Measurements from ENCODE around the gene NUDT1. TPM values are rescaled to one million over a fixed set of nuclear protein-coding genes. Genes with fewer than 3 reads are reported as not detected.

NUDT1 gene
- total RNA-seq, 4 donors from 2014 or later, result 4.2 to 23.6 (median 9.5) TPM; not detected in 1

DNA sequence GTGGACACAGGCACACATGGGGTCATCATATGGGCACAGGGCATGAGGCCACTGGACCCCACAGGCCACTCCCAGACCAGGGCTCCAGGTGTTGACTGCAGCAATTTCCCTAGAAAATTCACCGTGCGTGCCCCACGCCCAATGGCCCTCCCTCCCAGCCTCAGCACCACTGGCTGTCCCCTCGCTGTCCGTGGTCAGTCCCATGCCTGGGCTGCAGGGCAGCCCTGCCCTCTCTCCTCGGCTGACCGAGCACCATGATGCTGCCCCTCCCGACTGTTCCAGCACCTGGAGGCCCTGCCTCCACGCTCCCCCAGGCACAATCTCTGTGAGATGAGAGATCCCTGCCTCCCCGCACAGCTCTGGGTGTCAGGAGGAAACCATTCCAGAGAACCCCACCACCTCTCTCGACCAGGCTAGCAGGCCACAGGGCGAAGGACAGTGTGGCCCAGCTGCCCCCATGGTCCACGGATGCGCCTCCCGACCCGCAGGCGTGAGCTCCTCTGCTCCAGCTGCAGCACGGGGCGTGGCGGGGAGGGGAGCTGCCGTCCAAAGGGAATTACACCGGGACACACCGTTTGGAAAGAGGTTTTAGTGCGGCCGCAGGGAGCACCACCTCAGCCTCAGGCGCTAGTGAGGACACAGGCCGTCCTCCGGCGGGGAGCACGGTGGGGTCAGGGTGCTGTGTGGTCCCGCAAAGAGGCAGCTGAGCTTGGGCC lies 12.6 kb downstream of the NUDT1 start:
- WGBS, 2 donors (ENCODE audit: low coverage in 1 of 2), result 87% methylated on average over 31 of the region's 31 CpGs; no CpG with 5 or more reads in 1 of the 2 donors
- no peak for DNase-seq
- Histone ChIP-seq H3K9me3 (no peaks in the 10 kb centered on the region), H3K36me3 (no peaks in the 10 kb centered on the region), H3K27me3 (no peaks in the 10 kb centered on the region), H3K4me1 (peaks cover 0 to 3% (median 0%) of the 10 kb centered on the region in 4 donors), H3K27ac (no peak overlapping the region), H3K4me3 (no peak overlapping the region)
- no peak for TF ChIP-seq EP300 (IDR thresholded peaks at IDR 0.05; ENCODE audit: low read depth)
- TF ChIP-seq, protein P1, sequence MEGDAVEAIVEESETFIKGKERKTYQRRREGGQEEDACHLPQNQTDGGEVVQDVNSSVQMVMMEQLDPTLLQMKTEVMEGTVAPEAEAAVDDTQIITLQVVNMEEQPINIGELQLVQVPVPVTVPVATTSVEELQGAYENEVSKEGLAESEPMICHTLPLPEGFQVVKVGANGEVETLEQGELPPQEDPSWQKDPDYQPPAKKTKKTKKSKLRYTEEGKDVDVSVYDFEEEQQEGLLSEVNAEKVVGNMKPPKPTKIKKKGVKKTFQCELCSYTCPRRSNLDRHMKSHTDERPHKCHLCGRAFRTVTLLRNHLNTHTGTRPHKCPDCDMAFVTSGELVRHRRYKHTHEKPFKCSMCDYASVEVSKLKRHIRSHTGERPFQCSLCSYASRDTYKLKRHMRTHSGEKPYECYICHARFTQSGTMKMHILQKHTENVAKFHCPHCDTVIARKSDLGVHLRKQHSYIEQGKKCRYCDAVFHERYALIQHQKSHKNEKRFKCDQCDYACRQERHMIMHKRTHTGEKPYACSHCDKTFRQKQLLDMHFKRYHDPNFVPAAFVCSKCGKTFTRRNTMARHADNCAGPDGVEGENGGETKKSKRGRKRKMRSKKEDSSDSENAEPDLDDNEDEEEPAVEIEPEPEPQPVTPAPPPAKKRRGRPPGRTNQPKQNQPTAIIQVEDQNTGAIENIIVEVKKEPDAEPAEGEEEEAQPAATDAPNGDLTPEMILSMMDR (IDR thresholded peaks at IDR 0.05), result no peak
- no peak for TF ChIP-seq POLR2A (IDR thresholded peaks at IDR 0.05)
- no peak for TF ChIP-seq POLR2AphosphoS5 (IDR thresholded peaks at IDR 0.05)
- intact Hi-C loops (cut with DNase I; ENCODE audit: low total_unique reads) (no loop called here), in situ Hi-C loops (cut with MboI; ENCODE audit: low pct_ligation_motif_present in 1 of 4, low pct_unique_long_range_greater_than_20kb in 1 of 4, low sequenced_read_pairs in 3 of 4) (no loop called here)

DNA sequence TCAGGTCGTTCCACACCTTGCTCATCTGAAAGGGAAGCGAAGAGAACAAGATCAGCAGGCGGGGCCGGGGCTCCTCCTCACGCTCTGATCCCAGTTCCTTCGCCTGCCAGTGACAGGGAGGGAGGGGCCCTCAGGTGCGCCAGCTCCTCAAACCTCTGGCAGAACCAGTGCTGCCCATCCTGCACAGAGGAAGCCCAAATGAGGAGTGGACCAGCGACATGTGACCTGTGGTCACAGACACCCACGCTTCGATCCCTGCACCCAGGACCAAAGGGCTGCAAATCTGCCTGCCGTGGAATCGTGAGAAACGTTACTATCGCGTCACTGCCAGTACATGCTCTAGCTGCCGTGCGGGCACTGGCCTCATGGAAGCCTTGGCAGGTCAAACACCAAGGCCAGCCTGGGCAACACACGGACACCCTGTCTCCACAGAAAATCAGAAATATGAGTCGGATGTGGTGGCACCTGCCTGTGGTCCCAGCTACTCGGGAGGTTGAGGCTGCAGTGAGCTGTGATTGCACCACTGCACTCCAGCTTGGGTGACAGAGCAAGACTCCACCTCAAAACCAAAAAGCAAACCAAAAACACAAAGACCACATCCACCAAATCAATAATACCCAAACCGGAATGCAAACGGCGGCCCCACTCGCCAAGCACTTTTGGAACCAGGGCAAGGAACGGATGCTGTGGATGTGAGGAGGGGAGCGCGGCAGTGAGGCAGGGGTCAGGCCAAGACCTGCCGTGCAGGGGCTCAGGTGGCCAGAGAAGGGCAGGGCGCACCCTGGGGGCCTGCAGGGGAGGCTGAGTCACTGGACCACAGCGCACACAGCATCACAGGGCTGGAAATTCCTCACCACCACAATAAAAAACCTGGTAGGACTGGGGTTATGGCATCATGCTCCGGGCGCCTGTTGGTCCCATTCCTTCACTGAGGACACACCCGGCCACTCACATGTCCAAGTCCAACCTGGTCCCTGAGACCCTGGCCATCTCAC lies 13.4 kb downstream of the NUDT1 start:
- 82% methylated on average over 33 of the region's 33 CpGs; no CpG with 5 or more reads in 1 of the 2 donors for WGBS, 2 donors (ENCODE audit: low coverage in 1 of 2)
- in situ Hi-C loops (cut with MboI; ENCODE audit: low pct_ligation_motif_present in 1 of 4, low pct_unique_long_range_greater_than_20kb in 1 of 4, low sequenced_read_pairs in 3 of 4), result no loop called here
- intact Hi-C loops (cut with DNase I; ENCODE audit: low total_unique reads), result no loop called here

DNA sequence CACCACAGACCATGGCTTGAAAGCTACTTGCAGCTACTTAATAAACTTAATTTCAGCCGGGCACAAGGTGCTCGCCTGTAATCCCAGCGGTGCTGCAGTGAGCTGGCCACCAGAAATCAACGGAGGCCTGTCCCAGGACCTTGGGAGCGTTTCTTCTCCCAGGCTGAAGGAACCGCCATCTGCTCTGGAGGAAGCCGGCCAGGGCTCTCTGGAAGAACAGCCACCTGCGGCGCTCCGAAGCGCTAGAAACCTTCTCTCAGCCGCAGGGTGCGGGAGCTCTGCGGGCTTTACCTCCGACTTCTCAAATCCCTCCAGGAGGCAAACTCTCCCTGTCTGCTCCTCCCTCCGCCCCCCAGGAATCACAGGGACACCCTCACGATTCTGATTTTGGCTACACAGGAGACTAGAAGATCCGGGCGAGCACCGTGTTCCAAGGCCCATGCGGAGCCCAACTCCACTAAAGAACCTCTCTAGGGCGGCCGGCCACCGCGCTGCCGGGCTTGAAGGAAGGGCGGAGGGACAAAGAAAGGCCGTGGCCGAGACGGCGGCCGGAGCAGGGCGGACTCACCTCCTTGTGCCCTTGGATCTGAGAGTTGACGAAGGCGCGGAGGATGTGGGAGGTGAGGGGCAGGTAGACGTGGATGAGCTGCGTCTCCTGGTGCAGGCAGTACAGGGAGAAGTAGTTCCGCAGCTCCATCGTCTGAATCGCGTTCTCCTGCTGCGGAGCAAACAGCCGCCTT lies 14.4 kb downstream of the NUDT1 start:
- Histone ChIP-seq H3K27me3 (no peaks in the 10 kb centered on the region), H3K27ac (no peak overlapping the region), H3K9me3 (no peaks in the 10 kb centered on the region), H3K4me1 (no peaks in the 10 kb centered on the region), H3K36me3 (no peaks in the 10 kb centered on the region), H3K4me3 (no peak overlapping the region)
- DNase-seq, result no peak
- in situ Hi-C loops (cut with MboI; ENCODE audit: low pct_ligation_motif_present in 1 of 4, low pct_unique_long_range_greater_than_20kb in 1 of 4, low sequenced_read_pairs in 3 of 4) (no loop called here), intact Hi-C loops (cut with DNase I; ENCODE audit: low total_unique reads) (no loop called here)
- WGBS, 2 donors (ENCODE audit: low coverage in 1 of 2), result 92 to 95% methylated on average over 5 to 44 of the region's 44 CpGs
- TF ChIP-seq, protein P1 (IDR thresholded peaks at IDR 0.05), result no peak
- TF ChIP-seq POLR2AphosphoS5 (IDR thresholded peaks at IDR 0.05) (no peak), EP300 (IDR thresholded peaks at IDR 0.05; ENCODE audit: low read depth) (no peak), POLR2A (IDR thresholded peaks at IDR 0.05) (no peak)

More for the DNA sequence above, 13.4 kb downstream of the NUDT1 start:
- TF ChIP-seq POLR2A (IDR thresholded peaks at IDR 0.05) (no peak), EP300 (IDR thresholded peaks at IDR 0.05; ENCODE audit: low read depth) (no peak), POLR2AphosphoS5 (IDR thresholded peaks at IDR 0.05) (no peak)
- TF ChIP-seq, protein P1 (IDR thresholded peaks at IDR 0.05), result no peak
- no peak for DNase-seq
- no peaks in the 10 kb centered on the region for H3K36me3 ChIP-seq
- H3K9me3 ChIP-seq, result no peaks in the 10 kb centered on the region
- H3K4me3 ChIP-seq, result no peak overlapping the region
- H3K27me3 ChIP-seq, result no peaks in the 10 kb centered on the region
- H3K4me1 ChIP-seq, result no peaks in the 10 kb centered on the region
- no peak overlapping the region for H3K27ac ChIP-seq

All from transverse colon (tissue), 4 donors.